Measurements from ENCODE around the gene ZNF358. TPM values are rescaled to one million over a fixed set of nuclear protein-coding genes. Genes with fewer than 3 reads are reported as not detected.

ZNF358 gene
- total and polyA plus RNA-seq, 7 donors: 38.1 to 110 (median 88.9) TPM

DNA sequence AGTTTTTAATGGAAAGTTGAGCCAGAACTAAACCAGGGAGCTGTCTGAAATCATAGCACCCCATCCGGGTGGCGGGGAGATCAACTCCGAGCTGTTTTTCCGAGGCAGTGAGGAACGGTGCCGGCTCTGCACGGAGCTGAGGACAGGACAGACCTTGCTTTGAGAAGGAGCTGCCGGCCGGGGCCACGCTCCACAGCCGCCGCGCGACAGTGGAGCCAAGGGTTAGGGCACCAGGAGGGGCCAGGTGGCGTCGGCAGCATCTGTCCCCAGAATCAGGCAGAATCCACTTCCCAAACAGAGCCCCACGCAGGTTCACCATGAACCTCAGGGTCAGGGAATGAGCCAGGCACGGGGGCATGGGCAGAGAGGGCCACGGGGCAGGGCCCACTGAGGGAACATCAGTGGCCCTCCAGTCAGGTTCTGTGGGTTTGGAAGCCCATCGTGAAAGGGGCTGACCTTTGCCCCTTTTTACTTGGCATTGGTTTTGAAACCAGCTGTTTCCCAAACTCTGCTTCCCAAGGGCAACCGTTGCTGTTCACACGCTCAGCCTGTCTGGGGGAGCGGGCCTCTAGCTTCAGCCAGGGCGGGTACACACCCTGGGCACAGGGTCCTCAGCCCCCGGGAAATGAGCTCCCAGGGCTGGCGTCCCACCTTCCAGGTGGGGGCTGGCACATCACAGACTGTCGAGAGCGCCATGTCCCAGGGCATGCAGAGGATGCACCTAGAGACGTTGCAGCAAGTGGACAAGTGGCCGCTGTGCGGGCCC lies 45.2 kb upstream of the ZNF358 start:
- Histone ChIP-seq H3K27me3 (ENCODE audit: insufficient read depth in 3 of 3, low read length in 2 of 3) (no peaks in the 10 kb centered on the region), H3K27ac (no peak overlapping the region), H3K36me3 (ENCODE audit: insufficient read depth in 1 of 2, low read depth in 1 of 2) (peaks cover 0 to 53% of the 10 kb centered on the region in 2 donors), H3K4me1 (no peaks in the 10 kb centered on the region), H3K9me3 (no peaks in the 10 kb centered on the region), H3K4me3 (no peak overlapping the region)
- WGBS, 3 donors: 87 to 93% (median 88%) methylated on average over 31 of the region's 31 CpGs
- TF ChIP-seq, protein P1, sequence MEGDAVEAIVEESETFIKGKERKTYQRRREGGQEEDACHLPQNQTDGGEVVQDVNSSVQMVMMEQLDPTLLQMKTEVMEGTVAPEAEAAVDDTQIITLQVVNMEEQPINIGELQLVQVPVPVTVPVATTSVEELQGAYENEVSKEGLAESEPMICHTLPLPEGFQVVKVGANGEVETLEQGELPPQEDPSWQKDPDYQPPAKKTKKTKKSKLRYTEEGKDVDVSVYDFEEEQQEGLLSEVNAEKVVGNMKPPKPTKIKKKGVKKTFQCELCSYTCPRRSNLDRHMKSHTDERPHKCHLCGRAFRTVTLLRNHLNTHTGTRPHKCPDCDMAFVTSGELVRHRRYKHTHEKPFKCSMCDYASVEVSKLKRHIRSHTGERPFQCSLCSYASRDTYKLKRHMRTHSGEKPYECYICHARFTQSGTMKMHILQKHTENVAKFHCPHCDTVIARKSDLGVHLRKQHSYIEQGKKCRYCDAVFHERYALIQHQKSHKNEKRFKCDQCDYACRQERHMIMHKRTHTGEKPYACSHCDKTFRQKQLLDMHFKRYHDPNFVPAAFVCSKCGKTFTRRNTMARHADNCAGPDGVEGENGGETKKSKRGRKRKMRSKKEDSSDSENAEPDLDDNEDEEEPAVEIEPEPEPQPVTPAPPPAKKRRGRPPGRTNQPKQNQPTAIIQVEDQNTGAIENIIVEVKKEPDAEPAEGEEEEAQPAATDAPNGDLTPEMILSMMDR (IDR thresholded peaks at IDR 0.05): no peak
- intact Hi-C loops (cut with DNase I): no loop called here
- no peak for DNase-seq
- no peak for ATAC-seq

DNA sequence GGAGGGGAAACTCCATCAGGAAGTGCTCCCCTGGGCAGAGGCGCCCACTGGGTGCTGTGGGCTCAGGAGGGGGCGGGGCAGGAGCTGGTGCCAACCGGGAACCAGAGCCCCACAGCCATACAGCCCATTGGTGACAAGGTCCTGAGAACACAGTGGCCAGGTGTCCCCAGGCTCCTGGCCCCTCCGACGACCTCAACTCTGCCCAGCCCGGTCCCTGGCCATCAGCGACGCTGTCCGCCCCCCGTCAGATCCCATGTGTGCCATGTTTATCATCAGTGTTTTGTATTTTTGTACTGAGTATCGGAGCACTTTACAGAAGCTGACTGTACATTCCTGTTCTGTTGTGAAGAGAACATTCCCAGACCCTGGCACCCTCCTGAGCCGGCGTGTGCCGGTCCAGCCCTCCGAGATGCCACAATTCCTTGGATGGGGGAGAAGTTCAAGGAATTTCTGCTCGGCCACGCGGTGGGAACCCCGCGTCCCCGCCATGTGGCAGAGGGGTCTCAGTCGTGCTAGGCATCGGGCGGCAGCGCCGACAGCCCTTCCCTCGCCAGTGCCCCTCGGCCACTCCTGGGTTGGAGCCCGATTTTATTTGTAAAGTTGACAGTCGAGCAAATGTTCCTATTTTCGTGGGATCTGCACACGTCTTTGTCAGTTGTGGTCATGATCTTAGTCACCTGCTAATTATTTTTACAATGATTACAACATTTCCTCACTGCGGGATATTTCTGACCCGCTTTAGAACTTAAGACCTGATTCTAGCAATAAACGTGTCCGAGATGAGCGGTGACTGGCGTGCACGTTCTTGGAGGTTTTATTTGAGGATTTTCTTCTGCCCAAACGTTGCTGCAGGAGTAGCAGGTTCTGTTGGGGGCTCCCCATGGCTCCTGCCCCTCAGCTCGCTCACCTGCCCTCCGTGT lies 43.9 kb upstream of the ZNF358 start:
- Histone ChIP-seq H3K4me1 (no peaks in the 10 kb centered on the region), H3K36me3 (ENCODE audit: insufficient read depth in 1 of 2, low read depth in 1 of 2) (peaks cover 0 to 41% of the 10 kb centered on the region in 2 donors), H3K4me3 (no peak overlapping the region), H3K9me3 (no peaks in the 10 kb centered on the region), H3K27me3 (ENCODE audit: insufficient read depth in 3 of 3, low read length in 2 of 3) (no peaks in the 10 kb centered on the region), H3K27ac (no peak overlapping the region)
- ATAC-seq (no peak), DNase-seq (no peak)
- TF ChIP-seq, protein P1 (IDR thresholded peaks at IDR 0.05): no peak
- 88 to 90% (median 89%) methylated on average over 41 to 42 of the region's 42 CpGs for WGBS, 3 donors
- intact Hi-C loops (cut with DNase I): no loop called here

DNA sequence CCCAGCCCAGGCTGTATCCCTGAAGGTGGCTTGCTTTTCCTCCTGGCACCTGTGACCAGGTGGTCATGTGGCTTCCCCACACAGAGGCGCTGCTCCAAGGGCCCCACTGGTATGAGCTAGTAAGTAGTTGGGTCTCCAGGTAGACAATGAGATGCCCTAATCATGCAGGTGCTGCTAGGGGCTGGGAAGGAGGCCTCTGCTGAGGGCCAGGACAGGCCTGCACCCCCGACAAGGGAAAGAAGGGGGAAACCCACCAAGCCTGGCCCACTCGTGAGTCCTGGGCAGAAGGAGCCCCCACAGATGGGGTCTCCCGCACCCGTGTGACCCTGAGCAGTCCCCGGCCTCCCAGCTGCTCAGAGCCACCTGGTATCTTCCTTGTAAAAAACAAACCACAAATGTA lies 40.2 kb upstream of the ZNF358 start:
- H3K27ac ChIP-seq: no peak overlapping the region
- H3K9me3 ChIP-seq: no peaks in the 10 kb centered on the region
- no peak overlapping the region for H3K4me3 ChIP-seq
- no peak for DNase-seq
- TF ChIP-seq, protein P1 (IDR thresholded peaks at IDR 0.05): no peak
- ATAC-seq: no peak
- H3K27me3 ChIP-seq (ENCODE audit: insufficient read depth in 3 of 3, low read length in 2 of 3): no peaks in the 10 kb centered on the region
- no peaks in the 10 kb centered on the region for H3K4me1 ChIP-seq
- H3K36me3 ChIP-seq (ENCODE audit: insufficient read depth in 1 of 2, low read depth in 1 of 2): peaks cover 0 to 12% of the 10 kb centered on the region in 2 donors
- intact Hi-C loops (cut with DNase I): no loop called here
- WGBS, 3 donors: 74 to 81% (median 74%) methylated on average over 6 of the region's 6 CpGs

DNA sequence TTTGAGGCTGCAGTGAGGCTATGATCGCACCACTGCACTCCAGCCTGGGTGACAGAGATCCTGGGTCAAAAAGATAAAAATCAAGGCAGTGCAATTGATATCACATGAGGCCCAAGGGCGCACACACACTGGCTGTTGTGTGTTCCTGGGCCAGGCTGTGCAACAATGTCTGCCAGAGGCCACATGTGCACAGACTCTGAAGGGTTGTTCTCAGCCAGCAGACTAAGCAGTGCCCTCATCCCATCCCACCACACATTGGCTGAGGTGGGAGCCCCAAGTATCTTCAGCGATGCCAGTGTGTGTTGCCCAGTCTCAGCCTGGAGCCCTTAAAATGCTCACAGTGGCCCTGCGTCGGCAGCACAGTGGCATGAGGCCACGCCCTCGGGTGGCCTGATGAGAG lies 39.7 kb upstream of the ZNF358 start:
- WGBS, 3 donors: 67 to 74% (median 74%) methylated on average over 7 of the region's 7 CpGs
- no peaks in the 10 kb centered on the region for H3K27me3 ChIP-seq (ENCODE audit: insufficient read depth in 3 of 3, low read length in 2 of 3)
- ATAC-seq (no peak), DNase-seq (no peak)
- peaks cover 0 to 8% of the 10 kb centered on the region in 2 donors for H3K36me3 ChIP-seq (ENCODE audit: insufficient read depth in 1 of 2, low read depth in 1 of 2)
- no peaks in the 10 kb centered on the region for H3K4me1 ChIP-seq
- TF ChIP-seq, protein P1 (IDR thresholded peaks at IDR 0.05): no peak
- no peak overlapping the region for H3K27ac ChIP-seq
- no peak overlapping the region for H3K4me3 ChIP-seq
- intact Hi-C loops (cut with DNase I): no loop called here
- H3K9me3 ChIP-seq: no peaks in the 10 kb centered on the region

All from psoas muscle (tissue), 8 donors.